GM21526 (cell line): ENCODE results near the gene TMED9.
A peak's percentile ranks its signal among the peaks of the same experiment; 100 is the strongest.
"Not testable (repeated sequence)": the region's sequence is repeated elsewhere in the genome, so short reads cannot be mapped to it uniquely, and the experiment has no call there.

ENCODE experiments used
- ATAC-seq: cut with Tn5 transposase; IDR thresholded peaks from one replicate; pipeline ENCODE4 v1.9.1; 2021; ENCODE audit warnings: moderate library complexity; ENCODE audit not compliant: unreplicated experiment, low FRiP score

TMED9 gene

GRCh38 chr5:177592010-177592834 lies at the start of gene TMED9:
TSS of gene TMED9 (plus strand) at chr5:177592203. CDS start at chr5:177592215, 12 bp downstream.
- ATAC-seq = peak; percentile 84

GRCh38 chr5:177542816-177543465 lies 49.1 kb upstream of the TMED9 start:
- ATAC-seq = no peak

GRCh38 chr5:177545487-177546257 lies 46.3 kb upstream of the TMED9 start:
- ATAC-seq = no peak

- no peak for ATAC-seq
Measured at GRCh38 chr5:177546258-177546741, 45.7 kb upstream of the TMED9 start.

- ATAC-seq = no peak
Measured at GRCh38 chr5:177547736-177548135, 44.3 kb upstream of the TMED9 start.

GRCh38 chr5:177548495-177548894 lies 43.5 kb upstream of the TMED9 start:
- ATAC-seq = no peak

GRCh38 chr5:177550122-177550521 lies 41.9 kb upstream of the TMED9 start:
- no peak for ATAC-seq

- no peak for ATAC-seq
Measured at GRCh38 chr5:177552839-177553455, 39.1 kb upstream of the TMED9 start.

GRCh38 chr5:177553671-177554429 lies 38.2 kb upstream of the TMED9 start:
- peak; percentile 29 for ATAC-seq

- ATAC-seq = peak; percentile 84
Measured at GRCh38 chr5:177554474-177555111, 37.4 kb upstream of the TMED9 start, which contains the start of gene FAM193B. TSS of gene FAM193B (minus strand) at chr5:177554563. CDS start at chr5:177554458, 105 bp downstream.

- no peak for ATAC-seq
Measured at GRCh38 chr5:177555228-177555627, 36.8 kb upstream of the TMED9 start.

- no peak for ATAC-seq
Measured at GRCh38 chr5:177555665-177556064, 36.3 kb upstream of the TMED9 start.

GRCh38 chr5:177557041-177557647 lies 34.9 kb upstream of the TMED9 start:
- ATAC-seq = no peak

- ATAC-seq = no peak
Measured at GRCh38 chr5:177557796-177558195, 34.2 kb upstream of the TMED9 start.

GRCh38 chr5:177559446-177559941 lies 32.5 kb upstream of the TMED9 start:
- not testable (repeated sequence) for ATAC-seq

GRCh38 chr5:177565046-177565445 lies 27.0 kb upstream of the TMED9 start:
- ATAC-seq = no peak

GRCh38 chr5:177568326-177568725 lies 23.7 kb upstream of the TMED9 start:
- ATAC-seq = no peak

GRCh38 chr5:177569894-177570293 lies 22.1 kb upstream of the TMED9 start:
- no peak for ATAC-seq

- ATAC-seq = no peak
Measured at GRCh38 chr5:177575488-177575887, 16.5 kb upstream of the TMED9 start.
